SK-N-SH treated with all-trans-retinoic acid at 6 μM for 48 hours (cell line): ENCODE data around the gene TBKBP1.

ENCODE experiments used
- ATAC-seq: fragments of 200-7000 bp; cut with Tn5 transposase; 3 replicates; pipeline ENCODE4 v1.9.1; 2020; ENCODE audit warnings: mild to moderate bottlenecking, moderate library complexity
- ARNTL ChIP-seq: fragments of 450-650 bp; formaldehyde crosslinking; IDR thresholded peaks from 2 replicates; pipeline ENCODE4 v1.5.0; 2020; ENCODE audit warnings: low read depth, mild to moderate bottlenecking, moderate library complexity, borderline replicate concordance
- BACH2 ChIP-seq: fragments of 250-450 bp; sonication (Bioruptor Pico); IDR thresholded peaks from 2 replicates; pipeline ENCODE4 v1.9.0; 2021; ENCODE audit warnings: mild to moderate bottlenecking, borderline replicate concordance
- CSDC2 ChIP-seq: fragments of 250-450 bp; sonication (Bioruptor Pico); IDR thresholded peaks from 2 replicates; pipeline ENCODE4 v1.5.0; 2020; ENCODE audit warnings: mild to moderate bottlenecking, moderate library complexity
- ESRRG ChIP-seq: fragments of 250-450 bp; sonication (Bioruptor Pico); IDR thresholded peaks from 2 replicates; pipeline ENCODE4 v1.6.1; 2021; ENCODE audit warnings: mild to moderate bottlenecking
- ISL1 ChIP-seq: fragments of 250-450 bp; sonication (Bioruptor Pico); IDR thresholded peaks from 2 replicates; pipeline ENCODE4 v2.1.2; 2022; ENCODE audit warnings: mild to moderate bottlenecking, moderate library complexity
- OSR1 ChIP-seq: fragments of 250-450 bp; sonication (Bioruptor Pico); IDR thresholded peaks from 2 replicates; pipeline ENCODE4 v1.8.0; 2022; ENCODE audit warnings: moderate library complexity, mild to moderate bottlenecking, inconsistent platforms
- PATZ1 ChIP-seq: fragments of 250-450 bp; sonication (Bioruptor Pico); IDR thresholded peaks from 2 replicates; pipeline ENCODE4 v1.8.0; 2020; ENCODE audit warnings: mild to moderate bottlenecking, moderate library complexity, borderline replicate concordance
- PPARA ChIP-seq: fragments of 250-450 bp; sonication (Bioruptor Pico); IDR thresholded peaks from 2 replicates; pipeline ENCODE4 v1.5.0; 2020; ENCODE audit warnings: mild to moderate bottlenecking, borderline replicate concordance
- RARB ChIP-seq: fragments of 250-450 bp; sonication (Bioruptor Pico); IDR thresholded peaks from 2 replicates; pipeline ENCODE4 v1.8.0; 2021; ENCODE audit warnings: mild to moderate bottlenecking, moderate library complexity
- TCF4 ChIP-seq: fragments of 250-450 bp; sonication (Bioruptor Pico); IDR thresholded peaks from 2 replicates; pipeline ENCODE4 v1.8.0; 2021; ENCODE audit warnings: mild to moderate bottlenecking, moderate library complexity, borderline replicate concordance
- TOX ChIP-seq: fragments of 250-450 bp; sonication (Bioruptor Pico); IDR thresholded peaks from 2 replicates; pipeline ENCODE4 v1.8.0; 2021; ENCODE audit warnings: mild to moderate bottlenecking, moderate library complexity, borderline replicate concordance
- TSHZ2 ChIP-seq: fragments of 250-450 bp; sonication (Bioruptor Pico); IDR thresholded peaks from 2 replicates; pipeline ENCODE4 v1.5.0; 2020; ENCODE audit warnings: mild to moderate bottlenecking, moderate library complexity
- ZC3H10 ChIP-seq: fragments of 250-450 bp; sonication (Bioruptor Pico); IDR thresholded peaks from 2 replicates; pipeline ENCODE4 v1.5.1; 2021; ENCODE audit warnings: mild to moderate bottlenecking, moderate library complexity
- ZFP3 ChIP-seq: fragments of 250-450 bp; sonication (Bioruptor Pico); IDR thresholded peaks from 2 replicates; pipeline ENCODE4 v1.5.0; 2020; ENCODE audit warnings: mild to moderate bottlenecking, moderate library complexity
- ZFP30 ChIP-seq: fragments of 450-650 bp; formaldehyde crosslinking; IDR thresholded peaks from 2 replicates; pipeline ENCODE4 v1.5.0; 2022; ENCODE audit warnings: mild to moderate bottlenecking, moderate library complexity
- ZNF565 ChIP-seq: fragments of 450-650 bp; formaldehyde crosslinking; conservative IDR thresholded peaks from 2 replicates; pipeline ENCODE4 v1.5.0; 2020; ENCODE audit warnings: low read depth, mild to moderate bottlenecking, moderate library complexity
- ZNF70 ChIP-seq: fragments of 450-650 bp; formaldehyde crosslinking; IDR thresholded peaks from 2 replicates; pipeline ENCODE4 v1.5.0; 2020; ENCODE audit warnings: mild to moderate bottlenecking, moderate library complexity
- ZNF8 ChIP-seq: fragments of 450-650 bp; formaldehyde crosslinking; IDR thresholded peaks from 2 replicates; pipeline ENCODE4 v1.5.0; 2020; ENCODE audit warnings: mild to moderate bottlenecking, moderate library complexity
- TF ChIP-seq, protein P1 (sequence below): fragments of 250-450 bp; sonication (Bioruptor Pico); IDR thresholded peaks from 2 replicates; pipeline ENCODE4 v1.5.1; 2020; ENCODE audit warnings: low read depth, mild to moderate bottlenecking, moderate library complexity
- TF ChIP-seq, protein P2 (sequence below): fragments of 250-450 bp; sonication (Bioruptor Pico); IDR thresholded peaks from 2 replicates; pipeline ENCODE4 v1.5.1; 2021; ENCODE audit warnings: mild to moderate bottlenecking, moderate library complexity
- TF ChIP-seq, protein P3 (sequence below): fragments of 250-450 bp; sonication (Bioruptor Pico); IDR thresholded peaks from 2 replicates; pipeline ENCODE4 v1.8.0; 2021; ENCODE audit warnings: low read depth, mild to moderate bottlenecking, moderate library complexity, borderline replicate concordance

Gene TBKBP1

DNA sequence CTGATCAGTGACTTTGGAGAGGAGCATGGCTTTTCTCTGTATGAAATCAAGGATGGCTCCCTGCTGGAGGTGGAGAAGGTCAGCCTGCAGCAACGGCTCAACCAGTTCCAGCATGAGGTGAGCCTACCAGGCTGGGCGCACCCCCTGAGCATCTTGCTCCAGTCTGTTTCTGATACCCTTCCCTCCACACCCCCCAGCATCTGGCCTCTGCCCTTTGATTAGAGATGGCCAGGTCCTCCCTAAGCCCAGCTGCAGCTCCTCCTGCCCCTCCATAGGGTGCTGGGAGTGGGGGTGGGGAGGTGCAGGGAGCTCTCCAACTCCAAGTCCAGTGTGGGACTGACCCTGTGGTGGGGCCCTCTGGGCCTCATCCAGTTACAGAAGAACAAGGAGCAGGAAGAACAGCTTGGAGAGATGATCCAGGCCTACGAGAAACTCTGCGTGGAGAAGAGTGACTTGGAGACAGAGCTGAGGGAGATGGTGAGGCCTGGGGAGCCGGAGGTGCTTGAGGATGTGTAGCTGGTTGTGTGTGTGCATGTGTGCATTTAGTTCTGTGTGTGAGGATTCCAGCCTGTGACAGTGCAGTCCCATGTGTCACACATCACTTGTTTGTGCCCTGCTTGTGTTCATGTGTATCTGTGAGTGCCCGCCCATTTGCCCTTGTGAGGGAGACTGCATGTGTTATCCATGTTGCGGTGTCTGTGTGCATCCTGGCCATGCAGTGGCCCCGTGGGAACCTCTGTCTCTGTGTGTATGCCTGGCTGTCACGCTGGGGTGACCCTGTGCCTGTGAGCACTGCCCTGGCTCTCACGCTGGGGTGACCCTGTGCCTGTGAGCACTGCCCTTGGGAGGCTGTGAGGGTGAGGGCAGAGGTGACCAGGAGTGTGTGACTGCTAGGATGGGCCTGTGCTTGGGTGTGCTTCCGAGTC lies 3.0 kb downstream of the TBKBP1 start:
- TF ChIP-seq PATZ1 (CRISPR knock-in tag) (no peak), RARB (CRISPR knock-in tag) (no peak), TOX (CRISPR knock-in tag) (no peak), ARNTL (CRISPR knock-in tag) (no peak), CSDC2 (no peak), TSHZ2 (CRISPR knock-in tag) (no peak), ZNF70 (CRISPR knock-in tag) (no peak), ZC3H10 (no peak), BACH2 (CRISPR knock-in tag) (no peak), ISL1 (CRISPR knock-in tag) (no peak), ZFP30 (CRISPR knock-in tag) (no peak), ZFP3 (CRISPR knock-in tag) (no peak)
- TF ChIP-seq, protein P1, sequence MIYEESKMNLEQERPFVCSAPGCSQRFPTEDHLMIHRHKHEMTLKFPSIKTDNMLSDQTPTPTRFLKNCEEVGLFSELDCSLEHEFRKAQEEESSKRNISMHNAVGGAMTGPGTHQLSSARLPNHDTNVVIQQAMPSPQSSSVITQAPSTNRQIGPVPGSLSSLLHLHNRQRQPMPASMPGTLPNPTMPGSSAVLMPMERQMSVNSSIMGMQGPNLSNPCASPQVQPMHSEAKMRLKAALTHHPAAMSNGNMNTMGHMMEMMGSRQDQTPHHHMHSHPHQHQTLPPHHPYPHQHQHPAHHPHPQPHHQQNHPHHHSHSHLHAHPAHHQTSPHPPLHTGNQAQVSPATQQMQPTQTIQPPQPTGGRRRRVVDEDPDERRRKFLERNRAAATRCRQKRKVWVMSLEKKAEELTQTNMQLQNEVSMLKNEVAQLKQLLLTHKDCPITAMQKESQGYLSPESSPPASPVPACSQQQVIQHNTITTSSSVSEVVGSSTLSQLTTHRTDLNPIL (CRISPR knock-in tag), result no peak
- TF ChIP-seq, protein P2, sequence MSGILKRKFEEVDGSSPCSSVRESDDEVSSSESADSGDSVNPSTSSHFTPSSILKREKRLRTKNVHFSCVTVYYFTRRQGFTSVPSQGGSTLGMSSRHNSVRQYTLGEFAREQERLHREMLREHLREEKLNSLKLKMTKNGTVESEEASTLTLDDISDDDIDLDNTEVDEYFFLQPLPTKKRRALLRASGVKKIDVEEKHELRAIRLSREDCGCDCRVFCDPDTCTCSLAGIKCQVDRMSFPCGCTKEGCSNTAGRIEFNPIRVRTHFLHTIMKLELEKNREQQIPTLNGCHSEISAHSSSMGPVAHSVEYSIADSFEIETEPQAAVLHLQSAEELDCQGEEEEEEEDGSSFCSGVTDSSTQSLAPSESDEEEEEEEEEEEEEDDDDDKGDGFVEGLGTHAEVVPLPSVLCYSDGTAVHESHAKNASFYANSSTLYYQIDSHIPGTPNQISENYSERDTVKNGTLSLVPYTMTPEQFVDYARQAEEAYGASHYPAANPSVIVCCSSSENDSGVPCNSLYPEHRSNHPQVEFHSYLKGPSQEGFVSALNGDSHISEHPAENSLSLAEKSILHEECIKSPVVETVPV (CRISPR knock-in tag), result no peak
- ATAC-seq, result no peak

DNA sequence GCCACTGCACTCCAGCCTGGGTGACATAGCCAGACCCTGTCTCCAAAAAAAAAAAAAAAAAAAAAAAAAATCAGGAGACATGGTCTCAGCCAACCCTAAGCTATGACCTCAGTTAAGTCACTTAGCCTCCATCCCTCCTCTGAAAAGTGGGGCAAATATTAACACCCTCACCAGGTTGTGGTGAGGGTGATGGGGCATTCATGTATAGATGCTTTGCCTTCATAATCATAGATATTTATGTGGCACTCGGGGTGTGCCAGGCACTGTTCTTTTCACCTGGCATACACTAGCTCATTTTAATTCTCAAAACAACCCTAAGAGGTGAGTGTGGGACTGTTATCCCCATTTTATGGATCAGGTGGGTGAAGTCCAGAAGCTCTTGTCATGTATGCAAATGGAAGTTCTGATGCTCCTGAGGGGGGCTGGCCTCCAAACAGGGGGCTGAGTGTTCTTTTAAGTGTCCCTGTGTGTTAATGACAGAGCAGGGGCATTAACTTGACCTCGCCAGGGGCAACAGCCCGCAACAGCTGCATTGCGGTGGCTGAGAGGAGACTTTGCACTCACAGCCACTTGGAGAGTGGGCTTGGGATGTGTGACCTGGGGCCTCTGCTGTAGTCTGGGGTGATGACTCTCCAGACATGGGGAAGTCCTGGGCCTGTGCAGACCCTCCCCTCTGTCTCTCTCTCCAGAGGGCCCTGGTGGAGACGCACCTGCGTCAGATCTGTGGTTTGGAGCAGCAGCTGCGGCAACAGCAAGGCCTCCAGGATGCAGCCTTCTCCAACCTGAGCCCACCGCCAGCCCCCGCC lies 4.1 kb downstream of the TBKBP1 start:
- TF ChIP-seq ZNF565 (no peak), ARNTL (CRISPR knock-in tag) (no peak), OSR1 (CRISPR knock-in tag) (no peak), PATZ1 (CRISPR knock-in tag) (no peak), BACH2 (CRISPR knock-in tag) (no peak), TCF4 (CRISPR knock-in tag) (no peak), ZNF70 (CRISPR knock-in tag) (no peak), ZNF8 (CRISPR knock-in tag) (no peak), PPARA (CRISPR knock-in tag) (no peak), ZFP3 (CRISPR knock-in tag) (no peak), ESRRG (CRISPR knock-in tag) (no peak), ZFP30 (CRISPR knock-in tag) (no peak), ZC3H10 (no peak), TOX (CRISPR knock-in tag) (no peak)
- TF ChIP-seq, protein P3, sequence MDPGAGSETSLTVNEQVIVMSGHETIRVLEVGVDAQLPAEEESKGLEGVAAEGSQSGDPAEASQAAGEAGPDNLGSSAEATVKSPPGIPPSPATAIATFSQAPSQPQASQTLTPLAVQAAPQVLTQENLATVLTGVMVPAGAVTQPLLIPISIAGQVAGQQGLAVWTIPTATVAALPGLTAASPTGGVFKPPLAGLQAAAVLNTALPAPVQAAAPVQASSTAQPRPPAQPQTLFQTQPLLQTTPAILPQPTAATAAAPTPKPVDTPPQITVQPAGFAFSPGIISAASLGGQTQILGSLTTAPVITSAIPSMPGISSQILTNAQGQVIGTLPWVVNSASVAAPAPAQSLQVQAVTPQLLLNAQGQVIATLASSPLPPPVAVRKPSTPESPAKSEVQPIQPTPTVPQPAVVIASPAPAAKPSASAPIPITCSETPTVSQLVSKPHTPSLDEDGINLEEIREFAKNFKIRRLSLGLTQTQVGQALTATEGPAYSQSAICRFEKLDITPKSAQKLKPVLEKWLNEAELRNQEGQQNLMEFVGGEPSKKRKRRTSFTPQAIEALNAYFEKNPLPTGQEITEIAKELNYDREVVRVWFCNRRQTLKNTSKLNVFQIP, result no peak
- TF ChIP-seq, protein P2 (CRISPR knock-in tag), result no peak
- TF ChIP-seq, protein P1 (CRISPR knock-in tag), result no peak
- TF ChIP-seq, all 23 proteins: peak for 0
- ATAC-seq, result no peak
